K562 (cell line): ENCODE measurements around the gene COL4A5. TPM values are rescaled to one million over a fixed set of nuclear protein-coding genes. Genes with fewer than 3 reads are reported as not detected.

Source experiments
- ATAC-seq: fragments of 200-7000 bp; cut with Tn5 transposase; 3 replicates; pipeline ENCODE4 v1.9.1; 2020; ENCODE audit warnings: moderate library complexity
- BruUV-seq: library from RNA; stranded (reverse); fragments of 400-500 nt; replicated peaks from 2 replicates; lab custom pipeline; 2021; lab: Mats Ljungman, UMichigan
- CTCF ChIA-PET: fragments of 300-600 bp; formaldehyde crosslinking; extraction: SDS; loops from one replicate; lab custom pipeline; 2021; ENCODE audit warnings: low intra/inter-chr PET ratio; lab: Yijun Ruan, JAX
- POLR2A ChIA-PET: fragments of 300-600, 350-650 bp; sonication (Branson Sonifier 250); formaldehyde crosslinking; extraction: SDS; loops from one replicate; lab custom pipeline; 2021; ENCODE audit warnings: antibody characterized with exemption, inconsistent platforms; lab: Yijun Ruan, JAX
- DNase-seq, 4 experiments: peaks; one replicate each; pipeline versions ENCODE4 v3.0.0 to v3.0.0-alpha.2; 2011 to 2018; ENCODE audit warnings: low spot score in 3 of 4, mixed read lengths in 3 of 4; ENCODE audit errors: extremely low read depth in 1 of 4
- FAIRE-seq: peaks from 2 replicates; lab custom pipeline; 2011; peaks lifted over from hg19 to GRCh38; lab: Jason Lieb, UNC
- H2AFZ ChIP-seq: 2 replicates; pipeline ENCODE4 v1.6.0; 2011; ENCODE audit warnings: low read depth, low read length, control low read depth, inconsistent platforms
- H3K27ac ChIP-seq: fragments of 200-600 bp; 3 replicates; pipeline ENCODE4 v1.8.0; 2011; ENCODE audit warnings: low read depth, mild to moderate bottlenecking, control low read depth, inconsistent platforms, low read length, moderate library complexity, mixed read lengths; ENCODE audit errors: extremely low read depth
- H3K27me3 ChIP-seq, 2 experiments: fragments of 300-600 bp in 1 of 2; 2 replicates in 1 of 2; 3 replicates in 1 of 2; pipeline versions ENCODE4 v1.6.0 to v1.8.0; 2011; ENCODE audit warnings: inconsistent platforms in 2 of 2, low read length in 2 of 2, mild to moderate bottlenecking in 1 of 2, mixed read lengths in 1 of 2, moderate library complexity in 1 of 2; ENCODE audit not compliant: control insufficient read depth in 2 of 2, insufficient read depth in 2 of 2
- H3K36me3 ChIP-seq: fragments of 300-600 bp; 3 replicates; pipeline ENCODE4 v1.8.0; 2011; ENCODE audit warnings: mild to moderate bottlenecking, low read length, inconsistent platforms; ENCODE audit not compliant: control insufficient read depth, insufficient read depth
- H3K4me1 ChIP-seq, 2 experiments: fragments of 200-600 bp in 1 of 2; replicated peaks in 1 of 2; 2 replicates in 1 of 2; 3 replicates in 1 of 2; pipeline versions ENCODE4 v1.5.1 to v1.8.0; 2011; ENCODE audit warnings: inconsistent platforms in 2 of 2, low read length in 2 of 2, mild to moderate bottlenecking in 1 of 2, mixed read lengths in 1 of 2, moderate library complexity in 1 of 2; ENCODE audit not compliant: control insufficient read depth in 2 of 2, insufficient read depth in 2 of 2
- H3K4me2 ChIP-seq: 2 replicates; pipeline ENCODE4 v1.6.1; 2011; ENCODE audit warnings: low read length, control low read depth, inconsistent platforms, mixed read lengths; ENCODE audit not compliant: insufficient read depth
- H3K4me3 ChIP-seq: fragments of 200-600 bp; sonication (generic), shearing (Covaris generic); 2 replicates; pipeline ENCODE4 v1.5.1; 2016; ENCODE audit warnings: control low read depth, inconsistent platforms
- H3K79me2 ChIP-seq: fragments of 200-600 bp; 3 replicates; pipeline ENCODE4 v1.8.0; 2011; ENCODE audit warnings: low read length, inconsistent platforms; ENCODE audit not compliant: control insufficient read depth, insufficient read depth
- H3K9ac ChIP-seq, 2 experiments: 2 replicates each; pipeline versions ENCODE4 v1.6.0 to v1.6.1; 2011; ENCODE audit warnings: low read depth in 2 of 2, low read length in 2 of 2, control low read depth in 1 of 2, inconsistent platforms in 1 of 2, mild to moderate bottlenecking in 1 of 2, mixed read lengths in 1 of 2; ENCODE audit not compliant: insufficient read depth in 1 of 2
- H3K9me1 ChIP-seq: one replicate; pipeline ENCODE4 v1.6.0; 2011; ENCODE audit warnings: inconsistent platforms, mild to moderate bottlenecking, low read length, moderate library complexity; ENCODE audit not compliant: control insufficient read depth, insufficient read depth
- H3K9me3 ChIP-seq: replicated peaks from 2 replicates; pipeline ENCODE4 v1.5.1; 2011; ENCODE audit warnings: low read depth, low read length, inconsistent platforms; ENCODE audit not compliant: control insufficient read depth, insufficient read depth
- H4K20me1 ChIP-seq: replicated peaks from 2 replicates; pipeline ENCODE4 v1.6.1; 2011; ENCODE audit warnings: low read length, inconsistent platforms, mixed read lengths; ENCODE audit not compliant: control insufficient read depth, insufficient read depth
- ATF1 ChIP-seq, 2 experiments: fragments of 450-650 bp in 1 of 2; IDR thresholded peaks; 2 replicates each; pipeline ENCODE4 v1.6.1; 2016; ENCODE audit warnings: missing compliant biosample characterization in 1 of 2, missing genetic modification characterization in 1 of 2
- C11orf30 ChIP-seq: fragments of 450-650 bp; IDR thresholded peaks from 2 replicates; pipeline ENCODE4 v1.6.1; 2016; ENCODE audit warnings: low read depth, mild to moderate bottlenecking
- CBFB ChIP-seq: sonication (generic); formaldehyde crosslinking; IDR thresholded peaks from 2 replicates; pipeline ENCODE4 v1.4.0; 2020; ENCODE audit warnings: mild to moderate bottlenecking, missing genetic modification reagents
- GATAD2A ChIP-seq: fragments of 450-650 bp; IDR thresholded peaks from 2 replicates; pipeline ENCODE4 v1.6.1; 2017
- POLR3A ChIP-seq: IDR thresholded peaks from 2 replicates; pipeline ENCODE4 v1.6.1; 2011; ENCODE audit warnings: borderline replicate concordance, mild to moderate bottlenecking, moderate library complexity; ENCODE audit not compliant: insufficient read length, insufficient read depth; ENCODE audit errors: extremely low read depth
- TEAD1 ChIP-seq, 2 experiments: fragments of 450-650 bp in 1 of 2; sonication (generic) in 1 of 2; formaldehyde crosslinking; IDR thresholded peaks; 2 replicates each; pipeline versions ENCODE4 v1.4.0 to v1.8.0; 2020 to 2022; ENCODE audit warnings: mild to moderate bottlenecking in 2 of 2, missing genetic modification reagents in 1 of 2
- ZNF239 ChIP-seq: fragments of 250-450 bp; sonication (Bioruptor Pico); IDR thresholded peaks from 2 replicates; pipeline ENCODE4 v1.4.0; 2020; ENCODE audit warnings: mild to moderate bottlenecking
- WGBS: fragments of 100-300 bp; shearing (Covaris generic); methylation state at CpG from one replicate; pipeline ENCODE4 v1.1.6; 2016; ENCODE audit warnings: low coverage, mixed read lengths; ENCODE audit not compliant: insufficient coverage; ENCODE audit errors: missing lambda C conversion rate; 5-methylcytosine and 5-hydroxymethylcytosine counted together
- in situ Hi-C: fragments of 300-500 bp; cut with MboI; formaldehyde crosslinking; loops from 4 replicates; pipeline ENCODE4 v1.15.0; 2018; ENCODE audit warnings: inconsistent platforms, mixed read lengths
- intact Hi-C: fragments of 100-400 bp; cut with micrococcal nuclease; formaldehyde crosslinking; loops from 2 replicates; pipeline ENCODE4 v1.14.2; 2022
- polyA plus RNA-seq, 8 experiments: library from polyadenylated mRNA; depleted of rRNA in 4 of 8; stranded (reverse) in 5 of 8; unstranded in 3 of 8; fragments of >200 nt; fragmentation: Nextera tagmentation in 2 of 8; fragmentation: Illumina TruSeq in 1 of 8; extraction: Ambion mirVana in 2 of 8; extraction: Trizol in 1 of 8; gene quantifications; 2 replicates each; pipeline versions ENCODE4 v1.2.1 to v1.2.3, GENCODE V29; 2011 to 2014; ENCODE audit warnings: inconsistent platforms in 1 of 8, missing spikeins in 1 of 8
- total RNA-seq, 7 experiments: library from RNA; depleted of rRNA in 6 of 7; stranded (reverse); fragments of >200 nt in 6 of 7; fragmentation: Illumina TruSeq in 2 of 7; extraction: Trizol in 2 of 7; gene quantifications; 2 replicates each; pipeline versions ENCODE4 v1.2.1 to v1.2.3, GENCODE V29; 2011 to 2021; ENCODE audit warnings: low replicate concordance in 1 of 7
- TF ChIP-seq, protein P1 (sequence below): sonication (generic); formaldehyde crosslinking; IDR thresholded peaks from 2 replicates; pipeline ENCODE4 v1.8.0; 2022; ENCODE audit warnings: mild to moderate bottlenecking, missing genetic modification reagents
- TF ChIP-seq, protein P2 (sequence below): fragments of 450-650 bp; formaldehyde crosslinking; conservative IDR thresholded peaks from 2 replicates; pipeline ENCODE4 v1.4.0; 2022; ENCODE audit warnings: mild to moderate bottlenecking, missing genetic modification characterization
- TF ChIP-seq, protein P3 (sequence below): fragments of 450-650 bp; IDR thresholded peaks from 2 replicates; pipeline ENCODE4 v1.6.1; 2016; ENCODE audit warnings: low read depth

The COL4A5 gene
- total and polyA plus RNA-seq, 9 of the 15 experiments (the other 6 are each of a cell fraction or from before 2014, with no cell fraction given): 0.66 to 2.5 (median 1.8) TPM

DNA sequence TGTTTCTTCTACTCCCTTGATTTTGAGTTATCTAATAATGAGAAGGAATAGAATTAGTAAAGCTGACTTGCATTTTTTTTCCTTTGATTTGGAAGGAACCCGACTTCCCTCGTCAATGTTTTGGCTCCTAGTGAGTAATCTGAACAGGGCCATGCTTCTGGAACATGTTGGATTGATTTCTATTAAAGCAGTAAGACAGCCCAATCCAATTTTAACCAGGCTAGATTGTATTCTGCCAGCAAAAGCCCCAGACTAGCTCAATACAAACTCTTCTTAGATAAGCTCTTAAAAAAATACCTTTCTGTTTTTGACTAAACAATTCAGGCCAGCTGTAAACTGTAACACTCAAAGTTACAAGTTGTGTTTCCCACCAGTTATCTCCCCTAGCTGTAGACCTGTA is 170.5 kb downstream of the COL4A5 start:
- no peak overlapping the region for H3K4me3 ChIP-seq
- FAIRE-seq: no peak
- BruUV-seq: no TSS peak
- 0% methylated on average over 2 of the region's 2 CpGs for WGBS
- no peaks in the 10 kb centered on the region for H3K4me1 ChIP-seq
- H3K79me2 ChIP-seq: no peaks in the 10 kb centered on the region
- H3K9me3 ChIP-seq: no peaks in the 10 kb centered on the region
- intact Hi-C loops (no loop called here), in situ Hi-C loops (no loop called here)
- no peak overlapping the region for H2AFZ ChIP-seq
- H4K20me1 ChIP-seq: no peaks in the 10 kb centered on the region
- no peak for DNase-seq
- no peak overlapping the region for H3K4me2 ChIP-seq
- no peaks in the 10 kb centered on the region for H3K36me3 ChIP-seq
- no peak overlapping the region for H3K27ac ChIP-seq
- no peak for ATAC-seq
- H3K9ac ChIP-seq: no peak overlapping the region
- ChIA-PET CTCF (no interaction called here), POLR2A (no interaction called here)
- H3K27me3 ChIP-seq: no peaks in the 10 kb centered on the region
- no peaks in the 10 kb centered on the region for H3K9me1 ChIP-seq
- TF ChIP-seq, protein P1, sequence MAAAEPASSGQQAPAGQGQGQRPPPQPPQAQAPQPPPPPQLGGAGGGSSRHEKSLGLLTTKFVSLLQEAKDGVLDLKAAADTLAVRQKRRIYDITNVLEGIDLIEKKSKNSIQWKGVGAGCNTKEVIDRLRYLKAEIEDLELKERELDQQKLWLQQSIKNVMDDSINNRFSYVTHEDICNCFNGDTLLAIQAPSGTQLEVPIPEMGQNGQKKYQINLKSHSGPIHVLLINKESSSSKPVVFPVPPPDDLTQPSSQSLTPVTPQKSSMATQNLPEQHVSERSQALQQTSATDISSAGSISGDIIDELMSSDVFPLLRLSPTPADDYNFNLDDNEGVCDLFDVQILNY (CRISPR knock-in tag): no peak
- TF ChIP-seq TEAD1 (CRISPR knock-in tag; IDR thresholded peaks at IDR 0.05) (no peak), GATAD2A (no peak), C11orf30 (no peak), ATF1 (CRISPR knock-in tag; IDR thresholded peaks at IDR 0.05) (no peak), ATF1 (tag; IDR thresholded peaks at IDR 0.05) (no peak), ZNF239 (CRISPR knock-in tag) (no peak), CBFB (no peak), POLR3A (no peak)
- TF ChIP-seq, protein P2, sequence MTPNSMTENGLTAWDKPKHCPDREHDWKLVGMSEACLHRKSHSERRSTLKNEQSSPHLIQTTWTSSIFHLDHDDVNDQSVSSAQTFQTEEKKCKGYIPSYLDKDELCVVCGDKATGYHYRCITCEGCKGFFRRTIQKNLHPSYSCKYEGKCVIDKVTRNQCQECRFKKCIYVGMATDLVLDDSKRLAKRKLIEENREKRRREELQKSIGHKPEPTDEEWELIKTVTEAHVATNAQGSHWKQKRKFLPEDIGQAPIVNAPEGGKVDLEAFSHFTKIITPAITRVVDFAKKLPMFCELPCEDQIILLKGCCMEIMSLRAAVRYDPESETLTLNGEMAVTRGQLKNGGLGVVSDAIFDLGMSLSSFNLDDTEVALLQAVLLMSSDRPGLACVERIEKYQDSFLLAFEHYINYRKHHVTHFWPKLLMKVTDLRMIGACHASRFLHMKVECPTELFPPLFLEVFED (CRISPR knock-in tag): no peak
- TF ChIP-seq, protein P3, sequence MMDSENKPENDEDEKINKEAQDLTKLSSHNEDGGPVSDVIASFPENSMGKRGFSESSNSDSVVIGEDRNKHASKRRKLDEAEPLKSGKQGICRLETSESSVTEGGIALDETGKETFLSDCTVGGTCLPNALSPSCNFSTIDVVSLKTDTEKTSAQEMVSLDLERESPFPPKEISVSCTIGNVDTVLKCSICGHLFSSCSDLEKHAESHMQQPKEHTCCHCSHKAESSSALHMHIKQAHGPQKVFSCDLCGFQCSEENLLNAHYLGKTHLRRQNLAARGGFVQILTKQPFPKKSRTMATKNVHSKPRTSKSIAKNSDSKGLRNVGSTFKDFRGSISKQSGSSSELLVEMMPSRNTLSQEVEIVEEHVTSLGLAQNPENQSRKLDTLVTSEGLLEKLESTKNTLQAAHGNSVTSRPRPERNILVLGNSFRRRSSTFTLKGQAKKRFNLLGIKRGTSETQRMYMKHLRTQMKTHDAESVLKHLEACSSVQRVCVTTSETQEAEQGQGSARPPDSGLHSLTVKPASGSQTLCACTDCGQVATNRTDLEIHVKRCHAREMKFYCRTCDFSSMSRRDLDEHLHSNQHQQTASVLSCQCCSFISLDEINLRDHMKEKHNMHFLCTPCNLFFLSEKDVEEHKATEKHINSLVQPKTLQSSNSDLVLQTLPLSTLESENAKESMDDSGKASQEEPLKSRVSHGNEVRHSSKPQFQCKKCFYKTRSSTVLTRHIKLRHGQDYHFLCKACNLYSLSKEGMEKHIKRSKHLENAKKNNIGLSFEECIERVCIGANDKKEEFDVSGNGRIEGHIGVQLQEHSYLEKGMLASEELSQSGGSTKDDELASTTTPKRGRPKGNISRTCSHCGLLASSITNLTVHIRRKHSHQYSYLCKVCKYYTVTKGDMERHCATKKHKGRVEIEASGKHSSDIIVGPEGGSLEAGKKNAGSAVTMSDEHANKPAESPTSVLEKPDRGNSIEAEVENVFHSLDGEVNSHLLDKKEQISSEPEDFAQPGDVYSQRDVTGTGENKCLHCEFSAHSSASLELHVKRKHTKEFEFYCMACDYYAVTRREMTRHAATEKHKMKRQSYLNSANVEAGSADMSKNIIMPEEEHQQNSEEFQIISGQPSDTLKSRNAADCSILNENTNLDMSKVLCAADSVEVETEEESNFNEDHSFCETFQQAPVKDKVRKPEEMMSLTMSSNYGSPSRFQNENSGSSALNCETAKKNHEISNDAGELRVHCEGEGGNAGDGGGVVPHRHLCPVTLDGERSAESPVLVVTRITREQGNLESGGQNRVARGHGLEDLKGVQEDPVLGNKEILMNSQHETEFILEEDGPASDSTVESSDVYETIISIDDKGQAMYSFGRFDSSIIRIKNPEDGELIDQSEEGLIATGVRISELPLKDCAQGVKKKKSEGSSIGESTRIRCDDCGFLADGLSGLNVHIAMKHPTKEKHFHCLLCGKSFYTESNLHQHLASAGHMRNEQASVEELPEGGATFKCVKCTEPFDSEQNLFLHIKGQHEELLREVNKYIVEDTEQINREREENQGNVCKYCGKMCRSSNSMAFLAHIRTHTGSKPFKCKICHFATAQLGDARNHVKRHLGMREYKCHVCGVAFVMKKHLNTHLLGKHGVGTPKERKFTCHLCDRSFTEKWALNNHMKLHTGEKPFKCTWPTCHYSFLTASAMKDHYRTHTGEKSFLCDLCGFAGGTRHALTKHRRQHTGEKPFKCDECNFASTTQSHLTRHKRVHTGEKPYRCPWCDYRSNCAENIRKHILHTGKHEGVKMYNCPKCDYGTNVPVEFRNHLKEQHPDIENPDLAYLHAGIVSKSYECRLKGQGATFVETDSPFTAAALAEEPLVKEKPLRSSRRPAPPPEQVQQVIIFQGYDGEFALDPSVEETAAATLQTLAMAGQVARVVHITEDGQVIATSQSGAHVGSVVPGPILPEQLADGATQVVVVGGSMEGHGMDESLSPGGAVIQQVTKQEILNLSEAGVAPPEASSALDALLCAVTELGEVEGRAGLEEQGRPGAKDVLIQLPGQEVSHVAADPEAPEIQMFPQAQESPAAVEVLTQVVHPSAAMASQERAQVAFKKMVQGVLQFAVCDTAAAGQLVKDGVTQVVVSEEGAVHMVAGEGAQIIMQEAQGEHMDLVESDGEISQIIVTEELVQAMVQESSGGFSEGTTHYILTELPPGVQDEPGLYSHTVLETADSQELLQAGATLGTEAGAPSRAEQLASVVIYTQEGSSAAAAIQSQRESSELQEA: no peak
